ENCODE measurements around the gene ZNF652. TPM values are rescaled to one million over a fixed set of nuclear protein-coding genes. Genes with fewer than 3 reads are reported as not detected.
"Not testable (repeated sequence)": the region's sequence is repeated elsewhere in the genome, so short reads cannot be mapped to it uniquely, and the experiment has no call there.

ZNF652 gene
- total RNA-seq, 2 donors from 2014 or later, result 42.6 to 60.0 TPM

- no peaks in the 10 kb centered on the region for H3K9me3 Mint-ChIP-seq
- H3K4me3 Mint-ChIP-seq, result no peak overlapping the region
- no peak overlapping the region for H3K4me3 ChIP-seq (ENCODE audit: low read length)
- no peak overlapping the region for H3K27ac ChIP-seq (ENCODE audit: low read depth, low read length)
- H3K9ac ChIP-seq (ENCODE audit: extremely low read depth, low read length, poor library complexity, severe bottlenecking), result no peak overlapping the region
- H3K9me3 ChIP-seq (ENCODE audit: control insufficient read depth, low read length), result no peaks in the 10 kb centered on the region
- TF ChIP-seq CTCF (conservative IDR thresholded peaks at IDR 0.05), result no peak
- DNase-seq, result no peak
- H3K4me1 Mint-ChIP-seq, result peaks cover 25% of the 10 kb centered on the region
- peaks cover 3% of the 10 kb centered on the region for H3K4me1 ChIP-seq (ENCODE audit: control insufficient read depth, insufficient read depth, low read length)
- WGBS, 2 experiments (ENCODE audit: insufficient coverage in 1 of 2, insufficient read length in 1 of 2), result 100% methylated on average over 1 of the region's 1 CpG
- no peaks in the 10 kb centered on the region for H3K36me3 Mint-ChIP-seq (ENCODE audit: low read depth)
- H3K36me3 ChIP-seq (ENCODE audit: control insufficient read depth, insufficient read depth, low read length), result no peaks in the 10 kb centered on the region
- H3K27ac Mint-ChIP-seq, result no peak overlapping the region
- H3K27me3 ChIP-seq (ENCODE audit: control insufficient read depth, insufficient read depth, low read length, poor library complexity, severe bottlenecking), result no peaks in the 10 kb centered on the region
- H3K27me3 Mint-ChIP-seq (ENCODE audit: insufficient read depth), result no peaks in the 10 kb centered on the region
These were observed 7.7 kb upstream of the ZNF652 start for GRCh38 chr17:49369760-49370159.

GRCh38 chr17:49369089-49369488, 7.0 kb upstream of the ZNF652 start:
- Histone ChIP-seq H3K9ac (ENCODE audit: extremely low read depth, low read length, poor library complexity, severe bottlenecking) (no peak overlapping the region), H3K27ac (ENCODE audit: low read depth, low read length) (no peak overlapping the region), H3K4me1 (ENCODE audit: control insufficient read depth, insufficient read depth, low read length) (peaks cover 3% of the 10 kb centered on the region), H3K9me3 (ENCODE audit: control insufficient read depth, low read length) (no peaks in the 10 kb centered on the region), H3K4me3 (ENCODE audit: low read length) (no peak overlapping the region), H3K36me3 (ENCODE audit: control insufficient read depth, insufficient read depth, low read length) (no peaks in the 10 kb centered on the region), H3K27me3 (ENCODE audit: control insufficient read depth, insufficient read depth, low read length, poor library complexity, severe bottlenecking) (no peaks in the 10 kb centered on the region)
- Mint-ChIP-seq H3K4me1 (peaks cover 25% of the 10 kb centered on the region), H3K36me3 (ENCODE audit: low read depth) (no peaks in the 10 kb centered on the region), H3K27me3 (ENCODE audit: insufficient read depth) (peaks cover 2% of the 10 kb centered on the region), H3K4me3 (no peak overlapping the region), H3K9me3 (no peaks in the 10 kb centered on the region), H3K27ac (no peak overlapping the region)
- TF ChIP-seq CTCF (conservative IDR thresholded peaks at IDR 0.05), result no peak
- DNase-seq, result no peak
- 82 to 100% methylated on average over 1 of the region's 1 CpG for WGBS, 2 experiments (ENCODE audit: insufficient coverage in 1 of 2, insufficient read length in 1 of 2)

GRCh38 chr17:49365667-49366066, 3.6 kb upstream of the ZNF652 start:
- Histone ChIP-seq H3K9ac (ENCODE audit: extremely low read depth, low read length, poor library complexity, severe bottlenecking) (no peak overlapping the region), H3K9me3 (ENCODE audit: control insufficient read depth, low read length) (no peaks in the 10 kb centered on the region), H3K4me3 (ENCODE audit: low read length) (no peak overlapping the region), H3K4me1 (ENCODE audit: control insufficient read depth, insufficient read depth, low read length) (no peaks in the 10 kb centered on the region), H3K27ac (ENCODE audit: low read depth, low read length) (no peak overlapping the region), H3K36me3 (ENCODE audit: control insufficient read depth, insufficient read depth, low read length) (no peaks in the 10 kb centered on the region), H3K27me3 (ENCODE audit: control insufficient read depth, insufficient read depth, low read length, poor library complexity, severe bottlenecking) (no peaks in the 10 kb centered on the region)
- H3K4me1 Mint-ChIP-seq, result peaks cover 25% of the 10 kb centered on the region
- no peak overlapping the region for H3K27ac Mint-ChIP-seq
- no peak overlapping the region for H3K4me3 Mint-ChIP-seq
- peaks cover 2% of the 10 kb centered on the region for H3K27me3 Mint-ChIP-seq (ENCODE audit: insufficient read depth)
- DNase-seq, result peak; percentile 88
- WGBS, 2 experiments (ENCODE audit: insufficient coverage in 1 of 2, insufficient read length in 1 of 2), result 20 to 69% methylated on average over 1 to 2 of the region's 2 CpGs
- H3K36me3 Mint-ChIP-seq (ENCODE audit: low read depth), result no peaks in the 10 kb centered on the region
- H3K9me3 Mint-ChIP-seq, result no peaks in the 10 kb centered on the region
- peak; percentile 68 for TF ChIP-seq CTCF (conservative IDR thresholded peaks at IDR 0.05)

GRCh38 chr17:49365126-49365525, 3.1 kb upstream of the ZNF652 start:
- not testable (repeated sequence) for H3K9me3 ChIP-seq (ENCODE audit: control insufficient read depth, low read length); H3K36me3 Mint-ChIP-seq (ENCODE audit: low read depth); DNase-seq; H3K27ac Mint-ChIP-seq; H3K36me3 ChIP-seq (ENCODE audit: control insufficient read depth, insufficient read depth, low read length); H3K4me3 Mint-ChIP-seq; H3K9me3 Mint-ChIP-seq; H3K4me3 ChIP-seq (ENCODE audit: low read length); H3K4me1 ChIP-seq (ENCODE audit: control insufficient read depth, insufficient read depth, low read length); H3K27ac ChIP-seq (ENCODE audit: low read depth, low read length); H3K27me3 ChIP-seq (ENCODE audit: control insufficient read depth, insufficient read depth, low read length, poor library complexity, severe bottlenecking); H3K9ac ChIP-seq (ENCODE audit: extremely low read depth, low read length, poor library complexity, severe bottlenecking); H3K27me3 Mint-ChIP-seq (ENCODE audit: insufficient read depth)
- peaks cover 30% of the 10 kb centered on the region for H3K4me1 Mint-ChIP-seq
- WGBS, 2 experiments (ENCODE audit: insufficient coverage in 1 of 2, insufficient read length in 1 of 2), result 90 to 95% methylated on average over 7 to 10 of the region's 10 CpGs
